Activated naive CD8-positive, alpha-beta T cell treated with anti-CD3 and anti-CD28 coated beads for 36 hours (primary cell): ENCODE results near the gene SLC38A4. TPM values are rescaled to one million over a fixed set of nuclear protein-coding genes. Genes with fewer than 3 reads are reported as not detected.

Experiments used
- DNase-seq: peaks from one replicate; pipeline ENCODE4 v3.0.0; 2021
- H3K27ac Mint-ChIP-seq: one replicate; pipeline ENCODE4 v1.8.0; 2022; ENCODE audit warnings: mild to moderate bottlenecking, moderate library complexity, mixed read lengths
- H3K27me3 Mint-ChIP-seq: one replicate; pipeline ENCODE4 v1.8.0; 2022; ENCODE audit warnings: mild to moderate bottlenecking, mixed read lengths
- H3K36me3 Mint-ChIP-seq: one replicate; pipeline ENCODE4 v1.8.0; 2021; ENCODE audit warnings: mild to moderate bottlenecking, mixed read lengths
- H3K4me1 Mint-ChIP-seq: one replicate; pipeline ENCODE4 v1.8.0; 2021; ENCODE audit warnings: mixed read lengths
- H3K4me3 Mint-ChIP-seq: one replicate; pipeline ENCODE4 v1.8.0; 2022; ENCODE audit warnings: mild to moderate bottlenecking, moderate library complexity, mixed read lengths
- H3K9me3 Mint-ChIP-seq: one replicate; pipeline ENCODE4 v1.8.0; 2022; ENCODE audit warnings: mixed read lengths
- total RNA-seq, 2 experiments: library from RNA; stranded (reverse); gene quantifications; one replicate each; pipeline ENCODE4 v1.2.3, GENCODE V29; 2021

Gene SLC38A4
- total RNA-seq, 2 experiments from 2014 or later = not detected

- H3K27me3 Mint-ChIP-seq = peaks cover 53% of the 10 kb centered on the region
- H3K9me3 Mint-ChIP-seq = no peaks in the 10 kb centered on the region
- no peaks in the 10 kb centered on the region for H3K36me3 Mint-ChIP-seq
- no peak overlapping the region for H3K4me3 Mint-ChIP-seq
- no peak overlapping the region for H3K27ac Mint-ChIP-seq
- no peak for DNase-seq
- peaks cover 12% of the 10 kb centered on the region for H3K4me1 Mint-ChIP-seq
Measured at GRCh38 chr12:46835785-46836184, 10.0 kb upstream of the SLC38A4 start.

- Mint-ChIP-seq H3K4me3 (peak overlapping the region; percentile 70), H3K9me3 (no peaks in the 10 kb centered on the region), H3K36me3 (no peaks in the 10 kb centered on the region), H3K27ac (no peak overlapping the region), H3K27me3 (peaks cover 80% of the 10 kb centered on the region), H3K4me1 (peaks cover 19% of the 10 kb centered on the region)
- DNase-seq = no peak
Measured at GRCh38 chr12:46832130-46832704, 6.4 kb upstream of the SLC38A4 start.

DNA sequence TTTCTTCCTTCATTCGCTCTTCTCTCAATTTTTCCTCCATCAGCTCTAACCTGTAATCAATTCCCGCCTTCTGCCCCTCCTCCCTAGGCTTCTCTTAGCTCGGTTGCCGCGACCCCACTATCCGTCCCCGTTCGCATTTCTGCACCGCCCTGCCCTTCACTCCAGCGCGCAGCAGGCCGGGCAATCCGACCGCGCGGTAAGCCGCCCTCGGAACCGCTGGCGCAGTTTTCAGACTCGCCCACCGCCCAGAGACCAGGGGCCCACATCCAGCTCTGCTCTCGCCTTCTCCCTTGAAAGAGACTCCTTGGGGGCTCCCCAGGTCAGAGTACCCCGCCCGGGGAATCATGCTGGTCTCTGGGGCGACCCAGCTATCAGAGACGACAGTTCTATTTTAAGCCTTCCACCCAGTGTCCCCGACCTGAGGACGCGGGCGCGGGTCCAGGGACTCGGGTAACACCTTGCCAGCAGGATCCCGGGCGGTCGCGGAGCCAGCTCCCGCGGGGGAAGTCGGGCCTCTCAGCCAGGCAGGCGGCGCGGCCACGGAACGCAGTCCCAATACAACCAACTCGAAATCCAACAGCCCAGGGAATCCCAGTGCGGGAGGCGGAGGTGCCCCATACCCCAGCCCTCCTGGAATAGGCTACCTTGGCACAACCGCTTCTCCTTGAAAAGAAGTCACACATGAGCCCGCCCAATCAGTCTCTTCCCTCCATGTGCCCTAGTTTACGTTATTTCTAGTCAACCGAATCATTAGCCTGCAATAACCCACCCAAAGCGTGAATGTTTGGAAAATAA, 5.7 kb upstream of the SLC38A4 start:
- Mint-ChIP-seq H3K27ac (no peak overlapping the region), H3K9me3 (no peaks in the 10 kb centered on the region), H3K27me3 (peaks cover 80% of the 10 kb centered on the region), H3K4me1 (peaks cover 19% of the 10 kb centered on the region), H3K4me3 (peak overlapping the region; percentile 70), H3K36me3 (no peaks in the 10 kb centered on the region)
- DNase-seq = no peak

- H3K4me3 Mint-ChIP-seq = peak overlapping the region; percentile 70
- H3K4me1 Mint-ChIP-seq = peaks cover 19% of the 10 kb centered on the region
- DNase-seq = no peak
- H3K9me3 Mint-ChIP-seq = no peaks in the 10 kb centered on the region
- H3K27ac Mint-ChIP-seq = no peak overlapping the region
- peaks cover 85% of the 10 kb centered on the region for H3K27me3 Mint-ChIP-seq
- H3K36me3 Mint-ChIP-seq = no peaks in the 10 kb centered on the region
Measured at GRCh38 chr12:46830731-46831334, 5.0 kb upstream of the SLC38A4 start.

DNA sequence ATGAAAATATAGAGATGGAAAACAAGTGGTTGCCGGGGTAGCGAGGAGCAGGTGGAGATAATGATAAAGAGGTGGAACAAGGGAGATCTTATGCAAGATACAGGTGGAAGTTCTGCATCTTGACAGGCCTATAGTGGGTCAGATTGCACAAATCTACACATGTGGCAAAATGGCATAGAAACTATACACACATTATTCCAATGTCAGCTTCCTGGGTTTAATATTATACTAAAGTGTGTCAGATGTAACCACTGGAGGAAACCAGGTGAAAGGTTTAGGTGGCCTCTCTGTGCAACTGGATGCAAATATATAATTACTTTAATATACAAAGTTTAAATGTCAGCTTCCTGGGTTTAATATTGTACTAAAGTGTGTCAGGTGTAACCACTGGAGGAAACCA, 1.1 kb downstream of the SLC38A4 start:
- H3K27ac Mint-ChIP-seq = no peak overlapping the region
- H3K36me3 Mint-ChIP-seq = no peaks in the 10 kb centered on the region
- DNase-seq = no peak
- H3K9me3 Mint-ChIP-seq = peaks cover 1% of the 10 kb centered on the region
- peaks cover 6% of the 10 kb centered on the region for H3K4me1 Mint-ChIP-seq
- H3K4me3 Mint-ChIP-seq = no peak overlapping the region
- peaks cover 60% of the 10 kb centered on the region for H3K27me3 Mint-ChIP-seq

- Mint-ChIP-seq H3K9me3 (peaks cover 1% of the 10 kb centered on the region), H3K27ac (no peak overlapping the region), H3K36me3 (no peaks in the 10 kb centered on the region), H3K27me3 (peaks cover 12% of the 10 kb centered on the region), H3K4me3 (no peak overlapping the region), H3K4me1 (no peaks in the 10 kb centered on the region)
- no peak for DNase-seq
Measured at GRCh38 chr12:46818642-46819041, 7.2 kb downstream of the SLC38A4 start.

DNA sequence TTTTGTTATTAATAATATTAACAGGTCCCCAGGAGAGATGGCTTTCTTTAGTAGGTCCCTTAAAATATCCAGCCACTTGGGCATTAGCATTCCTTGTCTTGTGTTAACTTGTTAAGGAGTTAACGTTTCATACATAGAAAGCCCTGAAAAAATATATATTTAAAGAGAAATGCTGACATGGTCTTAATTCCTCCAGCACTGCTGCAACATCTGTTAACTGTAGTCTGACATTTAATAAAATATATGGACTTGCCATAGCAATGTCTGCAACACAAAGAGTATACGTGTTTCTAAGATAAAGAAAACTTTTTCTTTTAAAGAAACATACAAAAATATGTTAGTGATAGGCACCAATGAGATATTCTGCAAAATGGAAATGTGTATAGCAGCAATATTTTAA, 10.0 kb downstream of the SLC38A4 start:
- Mint-ChIP-seq H3K4me1 (peaks cover 3% of the 10 kb centered on the region), H3K36me3 (no peaks in the 10 kb centered on the region), H3K27me3 (peaks cover under 1% of the 10 kb centered on the region), H3K27ac (no peak overlapping the region), H3K4me3 (no peak overlapping the region), H3K9me3 (peaks cover 1% of the 10 kb centered on the region)
- no peak for DNase-seq

DNA sequence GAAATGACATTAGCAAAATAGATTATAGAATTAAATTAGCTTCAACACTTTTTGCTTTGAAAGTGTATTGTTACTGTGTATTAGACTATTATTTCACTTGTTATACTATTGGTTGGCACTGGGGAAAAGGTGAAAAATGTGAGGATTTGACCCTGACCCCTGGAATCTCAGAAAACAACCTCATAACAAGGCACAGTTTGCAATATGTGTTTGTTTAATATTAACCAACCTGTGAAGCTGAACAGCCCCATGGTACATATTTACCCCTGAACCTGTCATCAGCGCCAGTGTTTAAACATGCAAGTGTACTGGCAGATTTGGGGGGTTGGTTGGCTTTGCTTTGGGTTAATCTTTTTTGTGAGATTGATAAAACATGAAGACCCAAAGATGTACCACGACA, 11.7 kb downstream of the SLC38A4 start:
- no peak overlapping the region for H3K4me3 Mint-ChIP-seq
- H3K36me3 Mint-ChIP-seq = no peaks in the 10 kb centered on the region
- no peak overlapping the region for H3K27ac Mint-ChIP-seq
- H3K27me3 Mint-ChIP-seq = no peaks in the 10 kb centered on the region
- no peak for DNase-seq
- peaks cover 3% of the 10 kb centered on the region for H3K4me1 Mint-ChIP-seq
- H3K9me3 Mint-ChIP-seq = no peaks in the 10 kb centered on the region

DNA sequence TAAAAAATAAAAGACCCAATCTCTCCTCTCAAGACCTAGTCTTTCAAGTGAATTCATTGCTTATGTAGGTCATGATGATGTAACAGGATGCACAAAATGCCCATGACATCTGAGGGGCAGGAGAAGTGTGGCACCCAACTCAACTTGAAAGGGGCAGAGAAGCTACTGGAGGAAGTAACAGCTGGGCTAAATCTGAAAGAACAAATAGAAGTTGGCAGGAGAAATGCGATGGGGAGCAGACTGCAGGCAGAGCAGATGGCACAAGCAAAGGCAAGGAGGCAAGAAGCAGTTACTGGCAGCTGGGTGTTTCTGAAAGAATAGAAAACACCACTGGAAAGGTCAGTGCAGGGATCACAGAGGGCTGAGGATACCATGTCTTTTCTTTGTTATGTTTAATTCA, 14.6 kb downstream of the SLC38A4 start:
- H3K4me3 Mint-ChIP-seq = no peak overlapping the region
- H3K4me1 Mint-ChIP-seq = peaks cover 3% of the 10 kb centered on the region
- no peaks in the 10 kb centered on the region for H3K9me3 Mint-ChIP-seq
- H3K27ac Mint-ChIP-seq = no peak overlapping the region
- H3K36me3 Mint-ChIP-seq = no peaks in the 10 kb centered on the region
- no peak for DNase-seq
- peaks cover 8% of the 10 kb centered on the region for H3K27me3 Mint-ChIP-seq

DNA sequence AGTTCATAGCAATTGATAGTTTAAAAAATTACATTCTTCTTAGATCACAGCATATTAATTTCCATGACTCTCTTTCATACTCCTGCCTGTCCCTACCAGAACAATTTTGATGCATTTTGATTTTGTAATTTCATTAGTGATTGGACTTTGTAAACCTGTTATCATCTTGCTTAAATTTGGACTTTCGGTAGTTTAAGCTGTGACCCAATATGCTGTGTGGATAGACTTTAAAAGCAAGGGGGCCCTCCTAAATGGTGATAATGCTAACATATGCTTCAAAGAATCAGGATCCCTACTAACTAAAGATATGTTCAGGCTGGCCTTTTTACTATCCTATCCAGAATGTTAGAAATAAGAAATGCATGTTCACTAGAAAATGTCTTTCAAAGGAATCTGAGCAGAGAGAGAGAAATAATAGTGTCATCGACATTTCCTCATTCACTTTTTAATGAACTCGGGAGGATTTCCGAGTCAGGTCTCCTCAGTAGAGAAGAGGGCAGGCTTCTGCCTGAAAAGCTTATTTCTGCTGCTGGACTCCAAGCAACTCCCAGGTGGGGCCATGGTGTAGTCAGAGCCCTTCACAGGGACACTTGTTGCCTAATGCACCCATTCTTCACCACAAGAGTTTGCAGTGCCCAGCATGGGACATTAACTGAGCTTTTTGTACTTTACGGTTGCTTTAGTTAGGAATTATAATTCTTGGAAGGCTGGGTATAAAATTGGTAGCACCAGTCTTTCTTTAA, 16.7 kb downstream of the SLC38A4 start:
- Mint-ChIP-seq H3K4me1 (peaks cover 3% of the 10 kb centered on the region), H3K27ac (no peak overlapping the region), H3K9me3 (no peaks in the 10 kb centered on the region), H3K4me3 (no peak overlapping the region), H3K27me3 (peaks cover 10% of the 10 kb centered on the region), H3K36me3 (no peaks in the 10 kb centered on the region)
- no peak for DNase-seq

GRCh38 chr12:46808317-46808716, 17.5 kb downstream of the SLC38A4 start:
- Mint-ChIP-seq H3K27ac (no peak overlapping the region), H3K36me3 (no peaks in the 10 kb centered on the region), H3K9me3 (no peaks in the 10 kb centered on the region), H3K4me3 (no peak overlapping the region), H3K27me3 (peaks cover 10% of the 10 kb centered on the region), H3K4me1 (peaks cover 3% of the 10 kb centered on the region)
- no peak for DNase-seq

- H3K9me3 Mint-ChIP-seq = no peaks in the 10 kb centered on the region
- H3K36me3 Mint-ChIP-seq = no peaks in the 10 kb centered on the region
Measured at GRCh38 chr12:46804054-46804453, 21.7 kb downstream of the SLC38A4 start.

GRCh38 chr12:46803517-46803916, 22.3 kb downstream of the SLC38A4 start:
- peaks cover 16% of the 10 kb centered on the region for H3K27me3 Mint-ChIP-seq
- H3K4me3 Mint-ChIP-seq = no peak overlapping the region
- no peak for DNase-seq
- H3K36me3 Mint-ChIP-seq = no peaks in the 10 kb centered on the region
- no peak overlapping the region for H3K27ac Mint-ChIP-seq
- no peaks in the 10 kb centered on the region for H3K4me1 Mint-ChIP-seq
- H3K9me3 Mint-ChIP-seq = no peaks in the 10 kb centered on the region

More at GRCh38 chr12:46804054-46804453, 21.7 kb downstream of the SLC38A4 start:
- Mint-ChIP-seq H3K27me3 (peaks cover 16% of the 10 kb centered on the region), H3K4me1 (no peaks in the 10 kb centered on the region), H3K4me3 (no peak overlapping the region), H3K27ac (no peak overlapping the region)
- no peak for DNase-seq

DNA sequence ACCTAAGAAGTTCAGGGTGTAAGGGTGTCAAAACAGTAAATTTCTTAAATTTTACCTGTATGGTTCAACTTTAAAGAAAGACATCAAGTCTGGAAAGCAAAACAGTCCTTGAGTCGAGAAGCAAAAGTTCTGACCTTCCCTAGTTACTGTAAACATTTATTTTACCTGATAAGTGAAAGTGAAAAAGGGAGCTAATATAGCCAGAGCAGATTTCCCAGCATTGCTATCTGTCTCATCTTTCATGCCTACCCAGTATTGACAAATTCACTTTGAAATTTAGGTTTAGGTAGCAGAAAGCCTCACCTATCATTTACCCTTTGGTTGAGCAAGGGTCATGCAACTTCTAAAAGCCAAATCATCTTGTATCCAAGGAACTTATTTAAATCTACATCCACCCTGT, 24.5 kb downstream of the SLC38A4 start:
- Mint-ChIP-seq H3K27ac (no peak overlapping the region), H3K4me1 (no peaks in the 10 kb centered on the region), H3K36me3 (no peaks in the 10 kb centered on the region), H3K9me3 (no peaks in the 10 kb centered on the region), H3K4me3 (no peak overlapping the region), H3K27me3 (peaks cover 9% of the 10 kb centered on the region)
- DNase-seq = no peak

GRCh38 chr12:46800160-46800559, 25.6 kb downstream of the SLC38A4 start:
- no peak for DNase-seq
- Mint-ChIP-seq H3K9me3 (no peaks in the 10 kb centered on the region), H3K4me3 (no peak overlapping the region), H3K36me3 (no peaks in the 10 kb centered on the region), H3K4me1 (no peaks in the 10 kb centered on the region), H3K27me3 (peaks cover 6% of the 10 kb centered on the region), H3K27ac (no peak overlapping the region)
